ENCODE data around the gene INPP5E.

Gene INPP5E

GRCh38 chr9:136385015-136385414 is 54.6 kb downstream of the INPP5E start:
- no peak for DNase-seq (ENCODE audit: low read depth)

DNA sequence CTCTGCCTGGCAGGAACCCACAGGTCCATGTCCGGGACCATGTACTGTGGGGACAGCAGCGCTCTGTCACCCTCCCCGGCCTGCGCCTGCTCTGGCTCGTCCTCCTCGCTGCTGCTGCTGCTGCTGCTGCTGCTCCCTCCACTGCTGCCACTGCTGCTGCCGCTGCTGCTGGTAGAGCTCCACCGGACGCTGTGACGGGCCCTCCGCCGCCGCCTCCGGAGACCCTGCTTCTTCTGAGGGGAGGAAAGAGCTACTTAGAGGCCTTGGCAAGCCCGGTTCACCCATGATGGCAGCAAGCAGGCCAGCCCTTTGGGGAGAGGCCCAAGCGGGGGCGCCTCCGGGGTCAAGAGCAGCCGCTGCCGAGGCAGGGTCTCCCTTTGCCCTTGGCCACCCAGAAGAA is 56.2 kb downstream of the INPP5E start:
- no peak for DNase-seq (ENCODE audit: low read depth)

DNA sequence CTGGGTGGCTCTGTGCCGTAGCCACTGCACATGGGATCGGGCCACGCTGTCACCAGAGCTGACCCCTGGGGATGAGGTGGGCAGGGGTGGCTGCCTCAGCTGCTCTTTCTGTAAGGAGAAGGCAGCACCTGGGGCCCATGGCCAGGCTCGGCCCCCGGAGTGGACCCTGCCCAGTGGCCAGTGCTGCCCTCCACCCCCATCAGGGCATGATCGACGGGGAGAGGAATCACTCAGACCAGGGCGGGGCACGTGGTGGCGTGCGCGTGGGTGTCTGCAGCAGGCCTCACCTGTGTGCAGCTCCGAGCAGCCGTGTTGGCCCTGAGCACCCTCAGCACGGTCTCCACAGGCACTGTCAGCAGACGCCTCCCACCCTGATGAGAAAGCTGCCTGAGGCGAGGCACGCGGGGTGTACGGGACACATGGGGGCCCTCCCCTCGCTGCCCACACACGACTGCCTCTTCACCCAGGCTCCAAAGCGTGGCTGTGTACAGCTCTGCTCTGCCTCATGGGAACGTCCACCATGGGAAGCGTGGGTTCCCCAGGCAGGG is 57.6 kb downstream of the INPP5E start:
- DNase-seq (ENCODE audit: low read depth), result no peak

DNA sequence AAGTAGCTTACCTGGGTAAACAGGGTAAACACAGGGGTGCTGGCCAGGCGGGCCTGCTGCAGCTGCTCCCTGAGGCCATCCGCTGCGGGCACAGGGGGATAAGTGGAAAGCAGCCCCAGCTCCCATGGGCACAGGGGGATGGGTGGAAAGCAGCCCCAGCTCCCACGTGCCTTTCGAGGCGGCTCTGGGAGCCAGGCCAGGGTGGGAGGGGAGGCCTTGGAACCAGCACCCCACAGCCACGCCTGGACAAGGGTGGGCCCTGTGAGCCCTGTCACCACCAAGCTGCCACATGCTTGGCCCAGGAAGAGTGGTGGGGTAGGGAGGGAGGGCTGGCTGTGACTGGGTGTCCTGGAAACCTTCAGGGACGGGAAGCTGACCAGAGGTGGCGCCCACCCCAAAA is 58.3 kb downstream of the INPP5E start:
- DNase-seq (ENCODE audit: low read depth), result no peak

GRCh38 chr9:136380381-136380780 is 59.3 kb downstream of the INPP5E start:
- no peak for DNase-seq (ENCODE audit: low read depth)

DNA sequence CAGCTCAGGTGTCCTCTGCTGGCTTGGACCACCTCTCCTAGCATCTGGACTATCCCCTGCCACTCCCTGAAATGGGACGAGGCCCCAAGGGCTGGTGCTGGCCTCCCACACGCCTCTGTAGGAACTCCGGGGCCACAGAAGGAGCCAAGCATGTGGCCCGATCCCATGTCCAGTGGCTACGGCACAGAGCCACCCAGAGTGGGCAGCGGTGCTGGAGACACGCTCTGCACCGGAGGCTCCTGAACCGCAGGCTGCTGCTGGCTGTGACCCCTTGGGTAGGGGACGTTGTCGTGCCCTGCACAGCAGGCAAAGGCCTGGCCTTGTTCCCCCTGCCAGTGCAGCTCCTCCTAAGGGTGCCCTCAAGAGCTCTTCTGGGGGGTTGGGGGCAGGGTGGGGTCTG is 59.8 kb downstream of the INPP5E start:
- DNase-seq (ENCODE audit: low read depth), result no peak

DNA sequence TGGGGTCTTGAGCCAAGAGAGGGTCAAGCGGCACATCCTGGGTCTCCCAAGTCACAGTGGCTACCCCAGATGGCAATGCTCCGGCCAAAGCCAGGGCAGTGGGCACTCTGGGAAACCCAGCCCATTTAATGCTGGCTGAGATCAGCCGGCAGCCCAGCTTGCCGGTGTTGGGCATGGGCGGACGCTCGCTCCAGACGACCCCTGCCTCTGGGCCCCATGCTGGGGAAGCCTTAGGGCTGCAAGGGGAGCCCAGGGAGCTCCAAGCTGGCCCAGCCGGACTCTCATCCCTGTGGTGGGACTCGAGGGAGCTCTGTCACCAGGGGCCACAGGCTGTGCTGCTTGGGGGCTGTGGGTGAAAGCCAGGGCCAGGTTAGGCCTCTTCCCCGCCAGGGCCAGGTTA is 60.2 kb downstream of the INPP5E start:
- no peak for DNase-seq (ENCODE audit: low read depth)

- no peak for DNase-seq (ENCODE audit: low read depth)
These were observed 60.7 kb downstream of the INPP5E start for GRCh38 chr9:136379003-136379287.
